HG03139 (cell line): ENCODE data around the gene PRKAB1.
"Not testable (repeated sequence)": the region's sequence is repeated elsewhere in the genome, so short reads cannot be mapped to it uniquely, and the experiment has no call there.

ENCODE experiments used
- ATAC-seq: cut with Tn5 transposase; IDR thresholded peaks from one replicate; pipeline ENCODE4 v1.9.1; 2021; ENCODE audit not compliant: unreplicated experiment

Gene PRKAB1

DNA sequence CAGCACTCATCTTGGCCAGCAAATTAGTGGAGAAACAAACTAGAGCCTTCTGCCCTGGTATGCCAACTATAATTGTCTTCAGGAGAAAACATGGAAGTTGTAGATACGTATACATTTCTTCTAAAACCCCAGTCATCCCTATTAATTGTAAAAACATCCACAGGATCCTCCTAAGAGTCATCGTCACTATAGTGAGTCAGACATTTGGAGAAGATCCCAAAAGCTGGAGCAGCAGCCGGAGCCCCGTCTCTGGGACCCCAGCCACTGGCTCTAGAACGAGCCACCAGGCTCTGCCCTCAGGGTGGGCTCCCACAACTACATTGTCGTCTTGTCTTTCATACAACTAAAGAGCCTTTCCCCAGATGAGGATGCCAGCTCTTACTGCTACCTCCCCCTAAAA, 15.5 kb downstream of the PRKAB1 start:
- no peak for ATAC-seq

- no peak for ATAC-seq
Observed at GRCh38 chr12:119683816-119684215, 15.9 kb downstream of the PRKAB1 start.

DNA sequence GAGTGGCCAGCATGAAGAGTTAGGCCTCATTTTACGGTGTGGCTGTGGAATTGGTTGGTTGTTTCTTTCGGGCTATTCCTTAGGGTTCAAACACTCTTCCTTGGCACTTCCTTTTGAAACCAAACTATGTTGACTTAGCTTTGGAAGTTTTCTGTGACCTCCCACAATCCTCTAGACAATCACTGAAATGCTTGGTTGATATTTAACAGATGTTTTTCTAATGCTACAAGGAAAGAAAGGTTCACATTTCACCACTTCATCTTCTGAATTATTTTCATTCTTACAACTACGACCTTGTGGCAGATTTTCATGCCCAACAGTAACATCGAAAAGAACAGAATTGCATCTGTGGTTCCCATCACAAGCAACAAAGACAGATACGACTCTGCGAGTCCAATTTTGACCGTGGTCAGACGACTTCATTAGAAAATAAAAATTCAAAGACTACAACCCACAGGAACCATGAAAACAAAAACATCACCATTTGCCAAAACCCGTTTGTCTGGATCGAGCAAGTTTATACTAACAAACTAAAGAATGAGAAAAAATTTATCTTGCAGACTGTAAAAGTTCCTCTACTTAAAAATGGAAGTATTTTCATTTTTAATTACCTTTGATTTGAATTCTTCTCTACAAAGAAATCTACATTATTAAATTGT, 16.9 kb downstream of the PRKAB1 start:
- ATAC-seq = no peak

- ATAC-seq = no peak
Observed at GRCh38 chr12:119685375-119685774, 17.4 kb downstream of the PRKAB1 start.

DNA sequence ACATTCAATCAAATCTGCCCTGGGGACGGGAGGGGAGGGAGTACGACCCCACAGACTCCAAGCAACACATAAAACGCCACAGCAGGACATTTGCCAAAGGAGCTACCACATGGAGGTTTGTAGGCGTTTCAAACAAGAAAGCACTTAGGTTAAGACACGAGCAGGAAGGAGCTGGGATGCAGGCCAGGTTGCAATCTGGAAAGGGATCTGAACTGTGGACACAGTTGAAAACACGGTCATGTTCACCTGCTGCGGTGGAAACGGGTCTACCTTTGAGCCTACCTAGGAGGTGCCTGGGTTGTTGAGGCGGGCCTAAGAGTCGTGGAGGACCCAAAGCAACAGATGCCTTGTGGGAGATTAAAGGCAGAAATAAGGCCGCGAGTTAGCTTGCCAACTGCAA, 18.4 kb downstream of the PRKAB1 start:
- ATAC-seq = no peak

- ATAC-seq = no peak
Observed at GRCh38 chr12:119686776-119687175, 18.8 kb downstream of the PRKAB1 start.

DNA sequence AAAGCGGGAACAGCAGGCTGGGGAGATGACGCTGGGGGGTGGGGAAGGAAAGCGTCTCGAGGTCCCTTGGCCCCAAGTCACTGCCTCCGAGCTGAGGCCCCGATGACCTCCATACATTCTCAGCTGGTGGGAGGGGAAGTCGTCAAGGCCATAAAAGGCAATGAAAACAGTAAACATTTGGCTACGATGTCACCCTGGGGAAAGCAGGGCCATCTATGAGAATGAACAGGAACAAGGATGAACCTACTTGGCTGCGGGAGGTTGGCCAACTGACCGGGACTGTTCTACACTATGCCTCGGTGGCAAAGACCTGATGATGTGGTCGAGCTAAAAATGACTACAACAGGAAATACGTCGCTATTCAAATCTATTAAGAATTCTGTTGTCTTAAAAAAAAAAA, 19.5 kb downstream of the PRKAB1 start:
- no peak for ATAC-seq

DNA sequence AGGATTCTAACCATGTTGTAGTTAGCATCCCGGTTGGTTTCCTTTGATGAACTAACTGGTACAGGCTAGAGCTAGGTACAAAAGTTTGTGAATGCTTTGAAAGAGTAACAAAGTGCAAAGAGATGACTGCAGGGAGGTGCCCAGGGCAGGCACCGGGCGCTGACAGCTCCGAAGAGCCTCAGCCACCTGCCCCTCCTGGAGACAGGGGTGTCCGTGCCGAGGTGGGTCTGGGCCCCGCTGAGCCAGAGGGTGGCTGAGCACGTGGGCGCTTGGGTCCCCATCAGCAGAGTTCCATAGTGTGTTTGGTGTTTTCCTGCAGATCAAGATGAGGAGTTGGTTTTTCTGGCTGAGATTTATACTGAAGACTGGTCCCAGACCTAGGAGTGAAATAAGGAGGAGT, 19.9 kb downstream of the PRKAB1 start:
- ATAC-seq = no peak

DNA sequence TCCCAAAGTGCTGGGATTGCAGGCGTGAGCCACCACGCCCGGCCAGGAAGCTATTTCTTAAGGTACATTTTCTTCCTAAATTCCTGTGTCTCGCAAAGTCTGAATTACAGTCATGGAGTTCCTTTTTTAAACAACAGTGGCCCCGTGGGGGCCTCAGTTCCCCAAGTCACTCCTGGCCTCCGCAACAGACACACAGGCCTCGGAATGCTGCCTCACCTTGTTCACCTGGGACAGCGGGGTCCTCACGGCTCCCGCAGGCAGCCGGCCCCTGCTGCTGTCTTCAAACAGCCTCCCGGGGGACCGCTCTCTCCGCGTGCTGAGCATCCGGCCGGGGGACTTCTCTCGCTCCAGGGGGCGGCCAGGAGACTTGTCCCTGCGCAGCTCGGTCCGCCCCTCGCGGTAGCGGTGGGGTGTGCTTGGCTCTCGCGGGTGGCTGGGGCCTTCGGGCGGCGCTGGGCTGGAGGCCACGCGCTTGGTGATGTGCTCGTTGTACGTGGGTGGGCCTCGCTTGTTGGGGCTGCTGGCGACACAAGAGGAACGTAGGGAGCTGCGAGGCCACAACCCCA, 22.1 kb downstream of the PRKAB1 start:
- no peak for ATAC-seq

- ATAC-seq = no peak
Observed at GRCh38 chr12:119691202-119691810, 23.4 kb downstream of the PRKAB1 start.

DNA sequence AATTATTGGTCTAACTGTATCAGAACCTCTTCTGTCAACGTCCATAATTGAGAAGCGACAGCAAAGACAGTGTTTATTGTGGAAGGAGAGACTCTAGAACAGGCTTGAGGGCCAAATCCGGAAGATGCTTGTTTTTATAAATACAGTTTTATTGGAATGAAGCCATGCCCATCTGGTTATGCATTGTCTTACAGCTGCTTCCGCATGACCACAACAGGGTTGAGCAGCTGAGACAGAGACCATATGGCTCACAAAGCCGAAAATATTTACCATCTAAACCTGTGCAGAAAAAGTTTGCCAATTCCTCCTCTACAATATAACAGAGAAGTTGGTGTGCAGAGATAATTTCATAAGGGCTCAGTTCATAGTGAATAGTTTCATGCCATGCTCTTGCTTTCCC, 24.5 kb downstream of the PRKAB1 start:
- no peak for ATAC-seq

- ATAC-seq = no peak
Observed at GRCh38 chr12:119692997-119693396, 25.1 kb downstream of the PRKAB1 start.

DNA sequence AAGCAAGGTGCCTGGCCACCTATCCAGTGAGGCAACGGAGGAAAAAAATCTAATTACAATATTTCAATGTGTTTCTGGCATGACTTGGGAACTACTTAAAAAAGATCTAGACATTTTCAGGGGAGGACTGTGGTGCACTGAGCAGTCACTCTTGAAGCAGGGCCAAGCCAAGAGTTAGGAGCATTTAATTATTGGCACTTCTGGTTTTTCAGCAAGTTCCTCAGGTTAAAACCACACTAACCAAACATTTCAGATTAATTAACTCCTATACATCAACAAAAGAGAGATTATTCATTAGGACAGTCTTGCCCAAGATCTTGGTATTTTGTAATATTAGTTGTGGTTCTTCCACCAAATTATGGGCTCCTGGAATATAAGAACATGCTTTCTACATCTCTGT, 25.6 kb downstream of the PRKAB1 start:
- no peak for ATAC-seq

DNA sequence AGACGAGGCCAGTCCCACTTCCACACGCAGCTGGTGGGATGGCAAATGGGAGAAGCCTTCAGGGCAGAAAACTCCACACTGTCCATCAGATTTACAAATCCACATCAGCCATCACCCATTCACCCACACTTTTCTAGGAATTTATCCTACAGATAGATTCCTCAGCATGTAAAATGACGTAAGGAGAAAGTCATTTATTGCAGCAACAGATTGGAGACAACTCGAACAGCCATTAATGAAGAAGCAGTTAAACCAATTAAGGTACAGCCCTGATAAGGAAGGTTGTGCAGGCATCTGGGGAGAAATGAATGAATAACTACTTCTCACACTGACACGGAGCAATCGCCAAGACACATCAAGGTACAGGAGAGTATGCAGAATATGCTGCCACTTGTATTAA, 26.2 kb downstream of the PRKAB1 start:
- ATAC-seq = no peak

- ATAC-seq = no peak
Observed at GRCh38 chr12:119695034-119695433, 27.1 kb downstream of the PRKAB1 start.

- ATAC-seq = no peak
Observed at GRCh38 chr12:119696943-119697342, 29.0 kb downstream of the PRKAB1 start.

DNA sequence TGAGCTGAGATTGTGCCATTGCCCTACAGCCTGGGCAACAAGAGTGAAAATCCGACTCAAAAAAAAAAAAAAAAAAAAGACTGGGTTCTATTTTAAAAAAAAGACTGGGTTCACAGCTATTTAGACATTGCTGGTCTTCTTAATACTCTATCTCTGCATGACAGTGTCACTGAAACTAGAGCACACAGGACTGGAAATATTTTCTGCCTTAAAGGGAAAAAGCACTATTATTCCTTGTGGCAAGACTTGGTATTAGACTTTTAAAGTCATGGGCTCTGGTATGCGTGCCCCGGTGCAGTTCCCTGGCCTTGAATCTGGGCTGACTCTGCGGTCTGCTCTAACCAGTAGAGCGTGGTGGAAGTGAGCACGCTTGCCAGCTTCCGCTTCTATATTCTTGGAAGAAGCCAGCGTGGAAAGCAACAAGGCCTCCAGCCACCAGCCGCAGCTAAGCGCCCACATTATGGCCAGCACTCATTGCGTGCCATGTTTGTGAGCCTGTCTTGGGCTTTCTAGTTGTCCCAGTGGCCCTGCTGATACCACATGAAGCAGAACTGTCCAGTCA, 31.3 kb downstream of the PRKAB1 start:
- ATAC-seq = no peak

- no peak for ATAC-seq
Observed at GRCh38 chr12:119700078-119700477, 32.1 kb downstream of the PRKAB1 start.

GRCh38 chr12:119704065-119704747, 36.3 kb downstream of the PRKAB1 start:
- ATAC-seq = no peak

GRCh38 chr12:119705182-119705581, 37.2 kb downstream of the PRKAB1 start:
- ATAC-seq = no peak

DNA sequence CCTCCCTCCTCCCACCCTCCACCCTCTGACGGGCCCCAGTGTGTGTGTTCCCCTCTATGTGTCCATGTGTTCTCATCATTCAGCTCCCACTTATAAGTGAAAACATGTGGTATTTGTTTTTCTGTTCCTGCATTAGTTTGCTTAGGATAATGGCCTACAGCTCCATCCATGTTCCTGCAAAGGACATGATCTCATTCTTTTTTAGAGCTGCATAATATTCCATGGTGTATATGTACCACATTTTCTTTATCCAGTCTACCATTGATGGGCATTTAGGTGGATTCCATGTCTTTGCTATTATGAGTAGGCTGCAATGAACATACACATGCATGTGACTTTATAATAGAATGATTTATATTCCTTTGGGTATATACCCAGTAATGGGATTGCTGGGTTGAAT, 38.5 kb downstream of the PRKAB1 start:
- ATAC-seq = not testable (repeated sequence)
